GM12864 (cell line): ENCODE measurements around the gene EML1.

Experiments used
- DNase-seq: peaks from one replicate; pipeline ENCODE4 v3.0.0-alpha.2; 2011; ENCODE audit warnings: low read depth
- H3K4me3 ChIP-seq: 2 replicates; pipeline ENCODE4 v1.5.1; 2011; ENCODE audit warnings: mild to moderate bottlenecking, low read depth, low read length, control low read depth
- CTCF ChIP-seq: IDR thresholded peaks from 2 replicates; pipeline ENCODE4 v1.5.1; 2011; ENCODE audit warnings: low read depth, mild to moderate bottlenecking, moderate library complexity, low read length, control low read depth, inconsistent platforms; ENCODE audit errors: missing control alignments

The EML1 gene

GRCh38 chr14:99964979-99965378, 171.8 kb downstream of the EML1 start:
- no peak for TF ChIP-seq CTCF
- no peak overlapping the region for H3K4me3 ChIP-seq
- no peak for DNase-seq

- no peak for TF ChIP-seq CTCF
- no peak overlapping the region for H3K4me3 ChIP-seq
- no peak for DNase-seq
These were observed 173.0 kb downstream of the EML1 start for GRCh38 chr14:99966037-99966835.

- TF ChIP-seq CTCF = no peak
- no peak overlapping the region for H3K4me3 ChIP-seq
- no peak for DNase-seq
These were observed 173.7 kb downstream of the EML1 start for GRCh38 chr14:99966912-99967311.

GRCh38 chr14:99968191-99968920, 175.1 kb downstream of the EML1 start:
- no peak for TF ChIP-seq CTCF
- DNase-seq = no peak
- H3K4me3 ChIP-seq = no peak overlapping the region

DNA sequence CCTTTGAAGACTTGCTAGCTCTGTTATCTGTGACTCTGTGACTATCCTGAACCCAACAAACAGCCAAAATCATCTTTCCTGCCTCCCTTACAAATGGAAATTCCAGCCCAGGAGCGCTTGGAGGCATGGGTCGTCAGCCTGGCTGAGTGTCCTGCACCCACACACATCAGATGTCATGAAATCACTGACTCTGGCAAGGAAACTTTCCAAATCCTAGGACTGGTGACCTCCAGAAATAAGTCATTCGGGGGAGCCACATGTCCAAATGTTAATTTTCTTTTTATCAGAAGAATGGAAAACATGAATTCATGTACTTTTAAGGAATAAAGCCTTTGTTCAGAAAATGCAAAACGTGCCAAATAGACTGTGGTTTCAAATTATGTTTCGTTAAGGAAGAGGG, 175.7 kb downstream of the EML1 start:
- TF ChIP-seq CTCF = no peak
- H3K4me3 ChIP-seq = no peak overlapping the region
- DNase-seq = no peak

- DNase-seq = no peak
- H3K4me3 ChIP-seq = no peak overlapping the region
- no peak for TF ChIP-seq CTCF
These were observed 176.6 kb downstream of the EML1 start for GRCh38 chr14:99969673-99970322.
